Measurements from ENCODE around the gene JAK1.

GRCh38 chr1:64966158-64966971 is at the start of gene JAK1:
- TF ChIP-seq CTCF (conservative IDR thresholded peaks at IDR 0.05; ENCODE audit: low read depth, low read length): no peak
- TF ChIP-seq EZH2phosphoT487 (IDR thresholded peaks at IDR 0.05; ENCODE audit: borderline replicate concordance, low read length): no peak
- TF ChIP-seq EZH2 (IDR thresholded peaks at IDR 0.05; ENCODE audit: low read length, unreplicated experiment): no peak

Measured in PC-3 (cell line).